Stimulated activated CD4-positive, alpha-beta T cell treated with anti-CD3 and anti-CD28 coated beads, Interleukin-2, amount 100 ng/mL, for 24 hours (primary cell): ENCODE data around the gene UGT1A8.

Experiments used
- DNase-seq, 2 donors: peaks; one replicate each; pipeline ENCODE4 v3.0.0-alpha.2; 2020

UGT1A8 gene

DNA sequence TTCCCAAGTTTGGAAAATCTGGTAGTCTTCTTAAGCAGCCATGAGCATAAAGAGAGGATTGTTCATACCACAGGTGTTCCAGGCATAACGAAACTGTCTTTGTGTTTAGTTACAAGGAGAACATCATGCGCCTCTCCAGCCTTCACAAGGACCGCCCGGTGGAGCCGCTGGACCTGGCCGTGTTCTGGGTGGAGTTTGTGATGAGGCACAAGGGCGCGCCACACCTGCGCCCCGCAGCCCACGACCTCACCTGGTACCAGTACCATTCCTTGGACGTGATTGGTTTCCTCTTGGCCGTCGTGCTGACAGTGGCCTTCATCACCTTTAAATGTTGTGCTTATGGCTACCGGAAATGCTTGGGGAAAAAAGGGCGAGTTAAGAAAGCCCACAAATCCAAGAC is 154.7 kb downstream of the UGT1A8 start:
- no peak for DNase-seq

DNA sequence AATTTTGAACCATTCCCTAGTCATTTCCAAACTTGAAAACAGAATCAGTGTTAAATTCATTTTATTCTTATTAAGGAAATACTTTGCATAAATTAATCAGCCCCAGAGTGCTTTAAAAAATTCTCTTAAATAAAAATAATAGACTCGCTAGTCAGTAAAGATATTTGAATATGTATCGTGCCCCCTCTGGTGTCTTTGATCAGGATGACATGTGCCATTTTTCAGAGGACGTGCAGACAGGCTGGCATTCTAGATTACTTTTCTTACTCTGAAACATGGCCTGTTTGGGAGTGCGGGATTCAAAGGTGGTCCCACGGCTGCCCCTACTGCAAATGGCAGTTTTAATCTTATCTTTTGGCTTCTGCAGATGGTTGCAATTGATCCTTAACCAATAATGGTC is 155.2 kb downstream of the UGT1A8 start:
- DNase-seq = no peak

- no peak for DNase-seq
These were observed 156.4 kb downstream of the UGT1A8 start for GRCh38 chr2:233773854-233774253.

- no peak for DNase-seq
These were observed 158.0 kb downstream of the UGT1A8 start for GRCh38 chr2:233775414-233775813.

- DNase-seq = no peak
These were observed 160.6 kb downstream of the UGT1A8 start, which contains the start of gene MROH2A for GRCh38 chr2:233778030-233778429. Gene MROH2A, plus strand, starts transcription at chr2:233778330. Its CDS starts 1,029 bp downstream, at chr2:233779359.

DNA sequence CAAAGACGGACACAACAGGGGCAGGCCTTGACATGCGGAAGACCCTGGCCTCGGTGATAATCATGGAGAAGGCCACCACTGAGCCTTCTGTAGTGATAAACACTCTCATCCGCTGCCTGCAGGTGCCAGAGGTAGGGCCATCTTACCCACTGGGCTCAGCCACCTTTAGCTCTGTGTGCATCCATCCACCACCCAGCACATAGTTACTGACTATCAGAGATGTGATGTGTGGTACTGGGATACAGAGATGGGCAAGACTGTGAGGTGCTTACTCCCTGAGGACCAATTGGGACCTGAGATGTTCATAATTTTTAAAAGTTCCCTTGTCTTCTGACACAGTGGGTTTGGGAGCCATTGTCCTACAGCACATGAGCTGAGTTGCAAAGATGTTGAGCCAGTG is 162.3 kb downstream of the UGT1A8 start:
- no peak for DNase-seq

DNA sequence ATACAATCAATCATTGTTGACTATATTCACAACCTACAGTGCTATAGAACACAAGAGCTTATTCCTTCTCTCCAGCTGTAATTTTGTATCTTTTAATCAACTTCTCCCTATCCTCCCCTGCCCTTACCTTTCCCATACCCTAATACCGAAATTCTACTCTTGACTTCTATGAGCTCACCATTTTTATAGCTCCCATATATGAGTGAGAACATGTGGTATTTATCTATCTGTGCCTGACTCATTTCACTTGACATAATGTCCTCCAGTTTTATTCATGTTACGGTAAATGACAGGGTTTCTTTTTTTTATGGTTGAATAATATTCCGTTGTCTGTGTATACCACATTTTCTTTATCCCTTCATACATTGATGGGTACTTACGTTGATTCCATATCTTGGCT is 163.3 kb downstream of the UGT1A8 start:
- DNase-seq = no peak

DNA sequence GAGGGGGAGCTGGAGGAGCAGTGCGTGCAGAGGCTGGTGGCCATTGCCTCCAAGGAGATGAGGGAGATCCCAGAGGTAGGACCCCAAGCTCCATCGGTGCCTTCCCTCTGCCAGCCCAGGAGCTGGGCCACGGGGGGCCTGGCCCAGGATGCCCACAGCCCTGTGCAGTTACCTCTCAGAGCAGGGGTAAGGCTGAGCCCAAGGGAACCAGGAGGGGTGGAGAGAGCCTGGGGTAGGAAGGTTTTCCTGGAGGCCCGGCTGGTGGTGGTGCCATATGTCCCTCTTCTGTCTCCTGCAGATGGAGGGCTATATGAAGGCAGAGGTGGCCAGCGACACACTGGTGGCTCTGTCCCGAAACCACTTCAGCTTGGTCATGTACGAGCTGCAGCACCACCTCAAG is 172.1 kb downstream of the UGT1A8 start:
- DNase-seq = peak in 1 of 2 donors; percentile 16

DNA sequence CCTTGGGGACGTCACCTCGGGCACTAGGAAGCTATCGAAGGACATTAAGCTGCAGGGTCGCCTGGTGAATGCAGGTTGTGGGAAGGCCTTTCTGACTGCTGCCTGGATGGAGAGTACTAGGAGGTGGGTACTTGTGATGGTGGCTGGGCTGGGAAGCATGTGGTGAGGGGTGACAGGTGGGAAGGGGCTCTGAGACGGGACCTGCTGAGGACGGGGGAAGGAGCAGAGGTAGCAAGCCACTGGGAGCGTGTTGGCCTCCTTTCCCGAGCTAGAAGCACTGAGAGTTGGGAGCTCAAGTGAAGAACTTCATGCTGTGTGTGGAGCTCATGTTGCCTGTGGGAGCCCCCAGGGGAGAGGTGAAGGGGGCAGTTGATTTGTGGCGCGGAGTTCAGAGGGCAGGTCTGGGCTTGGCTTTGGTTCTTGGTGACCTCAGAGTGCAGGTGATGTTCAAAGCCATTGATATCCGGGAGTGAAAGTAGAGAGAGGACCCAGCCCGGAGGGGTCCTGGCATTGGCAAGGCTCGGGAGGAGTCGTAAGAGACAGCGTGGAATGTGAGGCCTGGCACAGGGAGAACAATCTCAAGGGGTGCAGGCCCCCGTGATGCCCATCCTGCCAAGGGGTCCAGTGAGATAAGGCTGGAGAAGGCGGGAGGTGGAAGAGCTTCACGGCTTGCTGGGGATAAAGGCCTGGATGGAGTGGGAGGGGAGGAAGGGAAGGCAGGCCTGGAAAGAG is 173.9 kb downstream of the UGT1A8 start:
- peak in 1 of 2 donors; percentile 9 for DNase-seq

DNA sequence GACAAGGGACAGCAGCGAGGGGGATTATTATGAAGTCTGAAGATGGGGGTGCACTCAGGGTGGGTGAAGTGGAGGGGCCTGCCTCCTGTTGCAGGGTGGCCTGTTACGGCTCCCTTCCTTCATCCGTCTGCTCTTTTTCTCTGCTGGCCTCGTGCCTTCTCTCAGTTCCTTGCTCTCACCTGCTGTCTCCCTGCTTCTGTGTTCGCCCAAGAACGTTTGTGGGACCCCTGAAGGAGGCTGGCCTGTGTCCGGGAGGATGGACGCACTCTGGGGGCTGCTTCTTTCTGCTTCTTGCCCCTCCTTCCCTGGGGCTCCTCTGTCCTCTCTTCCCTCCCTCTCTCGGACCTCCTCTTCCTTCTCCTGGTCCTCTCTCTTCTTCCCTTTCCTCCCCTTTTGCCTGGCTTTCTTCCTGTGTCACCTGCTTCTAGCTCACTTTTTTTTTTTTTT is 174.5 kb downstream of the UGT1A8 start:
- peak in 1 of 2 donors; percentile 6 for DNase-seq

- DNase-seq = no peak
These were observed 175.3 kb downstream of the UGT1A8 start for GRCh38 chr2:233792720-233793119.

GRCh38 chr2:233793465-233794127 is 176.2 kb downstream of the UGT1A8 start:
- DNase-seq = peak in 1 of 2 donors; percentile 10

- peak in 1 of 2 donors; percentile 13 for DNase-seq
These were observed 176.8 kb downstream of the UGT1A8 start for GRCh38 chr2:233794128-233794658.

DNA sequence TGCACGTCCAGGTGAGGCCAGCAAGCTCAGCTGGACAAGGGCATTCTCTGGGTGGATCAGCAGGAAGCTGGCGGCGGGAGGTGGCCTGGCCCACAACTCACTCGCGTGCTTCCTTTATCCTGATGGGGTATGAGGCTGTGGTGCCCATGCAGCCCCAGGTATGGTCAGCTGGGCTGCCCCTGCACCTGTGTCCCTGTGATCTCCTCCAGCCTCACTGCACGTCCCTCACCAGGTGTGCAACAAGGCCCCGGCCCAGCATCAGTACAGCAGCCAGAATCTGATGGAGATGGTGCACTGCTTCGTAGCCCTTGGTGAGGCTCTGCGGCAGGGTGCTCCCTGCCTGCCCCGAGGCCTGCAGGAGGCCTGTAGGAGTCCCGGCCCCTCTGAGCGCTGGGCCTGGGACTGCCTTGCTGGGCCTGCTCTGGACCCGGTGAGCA is 178.3 kb downstream of the UGT1A8 start:
- DNase-seq = peak in 1 of 2 donors; percentile 12

GRCh38 chr2:233796254-233796653 is 178.8 kb downstream of the UGT1A8 start:
- no peak for DNase-seq

DNA sequence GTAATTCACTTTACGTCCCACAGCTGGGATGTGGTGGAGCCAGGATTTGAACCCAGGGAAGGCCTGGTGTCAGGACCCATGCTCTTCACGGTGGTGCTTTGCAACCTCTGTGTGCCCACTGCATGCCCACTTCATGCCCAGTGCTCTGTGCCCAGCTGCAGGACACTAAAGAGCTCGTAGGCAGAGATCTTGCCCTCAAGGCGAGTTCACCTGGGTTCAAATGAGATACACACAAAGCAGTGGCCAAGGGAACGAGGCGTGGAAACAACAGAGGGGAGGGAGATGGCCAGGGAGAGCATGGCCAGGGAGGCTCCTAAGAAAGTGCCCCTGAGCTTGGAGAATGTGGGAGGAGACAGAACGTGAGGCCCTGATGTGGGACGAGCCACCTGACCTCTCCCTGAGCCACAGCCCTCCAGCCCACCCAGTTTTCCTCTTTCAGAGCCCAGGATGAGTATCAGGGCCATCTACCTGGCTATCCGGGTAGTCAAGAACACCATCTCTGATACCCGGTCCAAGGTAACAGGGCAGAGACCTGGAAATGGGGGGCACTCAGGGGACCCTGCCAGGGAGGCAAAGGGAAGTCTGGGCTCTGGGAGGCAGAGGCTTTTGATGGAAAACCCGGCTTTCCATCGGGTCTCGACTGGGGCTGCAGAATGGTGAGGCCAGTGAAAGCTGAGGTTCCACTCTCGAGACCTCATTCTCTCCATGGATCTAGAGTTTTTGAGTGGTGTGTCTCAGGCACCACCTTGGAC is 181.1 kb downstream of the UGT1A8 start:
- DNase-seq = peak in 1 of 2 donors; percentile 12

- DNase-seq = peak in 1 of 2 donors; percentile 8
These were observed 181.7 kb downstream of the UGT1A8 start for GRCh38 chr2:233799087-233799665.

DNA sequence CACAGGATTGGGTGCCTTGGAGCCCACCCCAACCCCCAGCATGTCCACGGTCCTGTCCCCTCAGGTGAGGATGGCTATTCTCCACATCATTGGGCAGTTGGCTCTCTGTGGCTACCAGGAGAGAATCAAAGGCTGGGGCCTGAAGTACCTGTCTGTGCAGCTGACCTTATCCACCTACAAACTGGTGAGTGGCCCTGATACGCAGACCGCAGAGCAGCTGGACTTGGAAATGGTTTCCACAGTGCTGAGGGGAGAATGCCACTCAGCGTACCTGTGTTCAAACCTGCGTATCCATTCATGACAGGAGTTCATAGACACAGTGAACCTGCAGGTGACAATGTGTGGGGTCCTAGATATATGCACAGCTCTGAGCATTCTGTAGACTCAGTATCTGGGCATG is 182.3 kb downstream of the UGT1A8 start:
- DNase-seq = no peak

GRCh38 chr2:233800208-233800607 is 182.8 kb downstream of the UGT1A8 start:
- peak in 1 of 2 donors; percentile 13 for DNase-seq

DNA sequence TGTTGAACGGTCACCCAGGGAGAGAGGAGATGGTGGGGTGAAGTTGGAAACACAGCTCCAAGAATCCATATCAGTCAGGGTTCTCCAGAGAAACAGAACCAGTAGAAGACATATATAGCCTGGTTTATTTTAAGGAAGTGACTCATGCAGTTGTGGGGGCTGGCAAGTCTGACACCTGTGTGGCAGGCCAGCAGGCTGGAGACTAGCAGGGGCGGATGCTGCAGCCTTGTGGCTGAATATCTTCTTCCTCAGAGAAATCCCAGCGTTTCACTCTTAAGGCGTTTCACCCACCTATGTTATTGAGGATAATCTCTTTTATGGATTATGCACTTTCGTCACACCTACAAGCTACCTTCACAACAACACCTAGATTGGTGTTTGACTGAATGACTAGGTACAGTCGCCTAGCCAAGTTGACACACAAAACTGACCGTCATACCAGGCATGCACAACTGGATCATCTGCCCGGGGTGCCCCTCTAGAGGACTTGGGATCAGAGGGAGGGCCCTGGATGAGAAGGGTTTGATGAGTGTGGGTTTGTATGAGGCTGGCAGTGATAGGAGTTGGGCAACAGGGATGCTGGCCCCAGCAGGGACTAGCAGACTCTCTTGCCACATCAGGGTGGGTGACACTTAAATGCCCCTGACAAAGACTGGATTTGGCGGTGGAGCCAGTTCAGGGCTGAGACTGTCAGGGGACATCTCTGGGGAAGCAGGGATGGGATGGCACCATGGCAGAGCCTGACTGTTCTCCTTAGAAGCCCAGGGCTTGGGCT is 184.1 kb downstream of the UGT1A8 start:
- DNase-seq = peak; percentile 6 to 13

GRCh38 chr2:233802132-233802815 is 184.8 kb downstream of the UGT1A8 start:
- DNase-seq = peak in 1 of 2 donors; percentile 4
